Frontal cortex (tissue), 4 donors: ENCODE data around the gene RHBDL2. TPM values are rescaled to one million over a fixed set of nuclear protein-coding genes. Genes with fewer than 3 reads are reported as not detected.
A peak's percentile ranks its signal among the peaks of the same experiment; 100 is the strongest.
"Not testable (repeated sequence)": the region's sequence is repeated elsewhere in the genome, so short reads cannot be mapped to it uniquely, and the experiment has no call there.

Experiments used
- DNase-seq, 2 donors: peaks; one replicate each; pipeline ENCODE4 v3.0.0; 2012; ENCODE audit warnings: low spot score in 2 of 2
- FAIRE-seq: peaks from 2 replicates; lab custom pipeline; 2012; peaks lifted over from hg19 to GRCh38; lab: Jason Lieb, UNC
- total RNA-seq: library from RNA; depleted of rRNA; stranded (reverse); fragments of >200 nt; gene quantifications from one replicate; pipeline ENCODE4 v1.2.3, GENCODE V29; 2014
- donor health status: control.
- donor health status: control.
- donor health status: control.

Gene RHBDL2
- total RNA-seq, result 0.41 TPM

- FAIRE-seq (no peak), DNase-seq (peak; percentile 32 to 64)
Measured at GRCh38 chr1:38941527-38942019, at the start of gene RHBDL2. RHBDL2 (minus strand) TSS chr1:38941830; CDS start chr1:38919212, 22,618 bp downstream.

GRCh38 chr1:38990738-38991637 is 49.4 kb upstream of the RHBDL2 start, which contains the start of gene AKIRIN1:
AKIRIN1 (plus strand) TSS chr1:38991276; CDS start chr1:38991381, 105 bp downstream.
- FAIRE-seq, result no peak
- peak; percentile 99 for DNase-seq

- no peak for FAIRE-seq
Measured at GRCh38 chr1:38990386-38990737, 48.7 kb upstream of the RHBDL2 start.

GRCh38 chr1:38989979-38990378 is 48.3 kb upstream of the RHBDL2 start:
- no peak for FAIRE-seq
- DNase-seq, result no peak

More at GRCh38 chr1:38990386-38990737, 48.7 kb upstream of the RHBDL2 start:
- DNase-seq, result no peak

- FAIRE-seq, result not testable (repeated sequence)
Measured at GRCh38 chr1:38979380-38979779, 37.8 kb upstream of the RHBDL2 start.

GRCh38 chr1:38978245-38978542 is 36.6 kb upstream of the RHBDL2 start:
- not testable (repeated sequence) for DNase-seq

More at GRCh38 chr1:38979380-38979779, 37.8 kb upstream of the RHBDL2 start:
- not testable (repeated sequence) for DNase-seq

DNA sequence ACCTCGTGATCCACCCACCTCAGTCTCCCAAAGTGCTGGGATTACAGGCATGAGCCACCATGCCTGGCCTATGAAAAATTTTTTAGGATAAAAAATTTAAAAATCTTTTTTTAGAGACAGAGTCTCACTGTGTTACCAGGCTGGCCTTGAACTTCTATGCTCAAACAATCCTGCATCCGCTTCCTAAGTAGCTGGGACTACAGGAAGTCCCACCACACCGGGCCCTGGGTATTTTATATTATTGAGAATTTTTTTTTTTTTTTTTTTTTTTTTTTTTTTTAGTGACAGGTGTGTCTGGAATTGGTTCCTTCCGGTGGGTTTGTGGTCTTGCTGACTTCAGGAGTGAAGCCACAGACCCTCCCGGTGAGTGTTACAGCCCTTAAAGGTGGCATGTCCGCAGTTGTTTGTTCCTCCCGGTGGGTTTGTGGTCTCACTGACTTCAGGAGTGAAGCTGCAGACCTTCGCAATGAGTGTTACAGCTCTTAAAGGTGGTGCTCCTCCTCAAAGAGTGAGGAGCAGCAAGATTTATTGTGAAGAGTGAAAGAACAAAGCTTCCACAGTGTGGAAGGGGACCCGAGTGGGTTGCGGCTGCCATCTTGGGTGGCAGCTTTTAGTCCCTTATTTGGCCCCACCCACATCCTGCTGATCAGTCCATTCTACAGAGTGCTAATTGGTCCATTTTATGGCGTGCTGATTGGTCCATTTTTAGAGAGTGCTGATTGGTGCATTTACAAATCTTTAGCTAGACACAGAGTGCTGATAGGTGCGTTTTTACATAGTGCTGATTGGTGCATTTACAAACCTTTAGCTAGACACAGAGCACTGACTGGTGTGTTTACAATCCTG is 36.0 kb upstream of the RHBDL2 start:
- FAIRE-seq, DNase-seq: not testable (repeated sequence)

More at GRCh38 chr1:38978245-38978542, 36.6 kb upstream of the RHBDL2 start:
- FAIRE-seq, result not testable (repeated sequence)

DNA sequence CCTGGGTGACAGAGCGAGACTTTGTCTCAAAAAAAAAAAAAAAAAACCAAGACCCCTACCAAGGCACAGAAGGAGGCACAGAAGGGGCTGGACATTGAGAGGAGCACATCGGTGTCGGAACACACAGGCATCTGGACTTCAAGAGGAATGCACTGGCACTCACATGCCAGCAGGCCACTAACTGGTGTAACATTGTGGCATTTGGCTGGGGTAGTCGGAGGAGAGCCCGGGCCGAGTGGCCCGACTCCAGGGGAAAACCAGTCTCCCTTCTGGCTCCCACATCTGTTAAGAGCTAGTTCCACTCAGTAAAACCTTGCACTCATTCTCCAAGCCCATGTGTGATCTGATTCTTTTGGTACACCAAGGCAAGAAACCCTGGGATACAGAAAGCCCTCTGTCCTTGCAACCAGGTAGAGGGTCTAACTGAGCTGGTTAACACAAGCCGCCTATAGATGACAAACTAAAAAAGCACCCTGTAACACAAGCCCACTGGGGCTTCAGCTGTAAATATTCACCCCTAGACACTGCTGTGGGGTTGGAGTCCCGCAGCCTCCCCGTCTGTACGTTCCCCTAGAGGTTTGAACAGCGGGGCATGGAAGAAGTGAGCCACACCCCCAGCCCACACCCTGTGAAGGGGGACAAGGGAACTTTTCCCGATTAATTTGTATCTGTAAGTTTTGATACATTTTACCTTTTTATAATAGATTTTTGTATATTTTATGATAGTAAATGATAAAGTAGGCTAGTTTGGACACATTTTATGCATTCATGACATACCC is 32.2 kb upstream of the RHBDL2 start:
- FAIRE-seq (no peak), DNase-seq (no peak)

DNA sequence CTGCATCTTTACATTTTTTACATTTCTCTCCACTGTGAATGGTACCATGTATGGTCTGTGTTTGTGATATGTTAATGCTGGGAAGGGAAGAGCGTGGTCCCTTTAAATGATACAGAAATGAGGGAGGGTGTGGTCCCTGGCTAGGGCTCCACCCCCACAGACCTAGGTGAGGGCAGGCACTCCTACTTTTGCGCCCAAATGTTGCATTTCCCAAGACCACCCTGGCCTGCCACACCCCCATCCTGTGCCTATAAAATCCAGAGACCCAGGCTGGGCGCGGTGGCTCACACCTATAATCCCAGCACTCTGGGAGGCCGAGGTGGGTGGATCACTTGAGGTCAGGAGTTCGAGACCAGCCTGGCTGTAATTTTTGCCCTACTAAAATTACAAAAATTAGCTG is 31.5 kb upstream of the RHBDL2 start:
- FAIRE-seq, DNase-seq: not testable (repeated sequence)

DNA sequence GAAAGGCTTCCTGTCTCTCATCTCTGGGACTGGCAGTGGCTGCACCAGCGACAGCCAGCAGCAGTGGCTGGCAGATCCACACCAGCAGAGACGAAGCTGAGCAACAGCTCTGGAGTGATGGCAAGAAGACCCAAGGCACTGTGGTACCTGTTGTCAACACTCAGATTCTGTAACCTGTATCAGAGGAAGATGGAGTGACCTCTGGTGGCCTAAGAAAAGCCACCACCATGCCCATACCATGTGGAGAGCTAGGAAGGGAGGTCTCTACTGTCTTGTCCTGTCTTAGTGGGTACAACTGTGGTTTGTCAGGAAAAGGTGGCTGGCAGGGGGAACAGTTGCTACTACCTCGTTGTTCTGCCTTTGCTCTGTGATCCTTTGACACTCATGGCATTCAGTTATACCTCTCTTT is 22.5 kb upstream of the RHBDL2 start:
- no peak for DNase-seq
- FAIRE-seq, result no peak

DNA sequence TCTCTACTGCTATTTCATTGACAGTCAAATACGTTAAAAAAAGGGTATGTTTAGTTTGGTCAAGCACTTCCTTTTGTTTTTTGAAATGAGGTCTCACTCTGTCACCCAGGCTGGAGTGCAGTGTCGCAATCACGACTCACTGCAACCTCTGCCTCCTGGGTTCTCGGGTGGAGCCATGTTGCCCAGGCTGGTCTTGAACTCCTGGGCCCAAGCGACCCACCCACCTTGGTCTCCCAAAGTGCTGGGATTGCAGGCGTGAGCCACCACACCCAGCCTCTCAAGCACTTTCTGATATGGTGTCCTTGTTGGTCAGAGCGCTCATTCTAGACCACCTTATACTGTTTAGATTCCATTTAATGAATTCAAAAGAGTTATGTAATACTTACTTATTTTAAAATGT is 20.9 kb upstream of the RHBDL2 start:
- DNase-seq (no peak), FAIRE-seq (no peak)

- FAIRE-seq, result no peak
- no peak for DNase-seq
Measured at GRCh38 chr1:38962113-38962512, 20.5 kb upstream of the RHBDL2 start.

DNA sequence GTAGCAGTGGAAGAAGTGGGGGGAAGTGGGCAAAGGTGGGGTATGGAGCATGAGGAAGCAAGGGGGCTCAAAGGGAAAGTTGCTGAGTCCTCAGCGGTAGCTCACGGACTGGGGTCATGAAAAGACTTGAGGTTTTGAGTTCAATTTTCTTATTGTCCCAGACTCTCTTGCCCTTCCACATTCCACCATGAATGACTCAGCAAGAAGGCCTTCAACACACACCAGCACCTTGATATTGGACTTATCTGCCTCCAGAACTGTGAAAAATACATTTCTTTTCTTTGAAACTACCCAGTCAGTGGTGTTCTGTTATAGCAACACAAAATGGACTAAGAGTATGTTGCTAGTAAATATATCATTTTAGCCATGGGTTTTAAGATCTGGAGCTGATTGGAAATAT is 17.3 kb upstream of the RHBDL2 start:
- no peak for DNase-seq
- FAIRE-seq, result no peak

- no peak for DNase-seq
- no peak for FAIRE-seq
Measured at GRCh38 chr1:38953433-38953860, 11.8 kb upstream of the RHBDL2 start.

GRCh38 chr1:38950553-38950952 is 8.9 kb upstream of the RHBDL2 start:
- no peak for DNase-seq
- no peak for FAIRE-seq

DNA sequence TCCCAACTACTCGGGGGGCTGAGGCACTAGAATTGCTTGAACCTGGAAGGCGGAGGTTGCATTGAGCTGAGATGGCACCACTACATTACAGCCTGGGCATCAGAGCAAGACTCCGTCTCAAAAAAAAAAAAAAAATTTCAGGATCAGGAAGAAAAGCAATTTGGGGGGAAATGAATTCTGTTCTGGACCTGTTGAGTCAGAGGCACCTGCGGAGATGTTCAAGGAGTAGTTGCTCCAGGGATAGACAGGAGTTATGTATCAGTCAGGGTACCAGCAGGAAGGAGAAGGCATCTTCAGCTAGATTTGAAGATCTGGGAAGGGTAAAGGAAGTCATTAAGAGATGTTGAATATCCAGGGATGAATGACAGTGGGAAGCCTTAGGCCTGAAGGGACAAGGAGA is 2.9 kb upstream of the RHBDL2 start:
- DNase-seq, result no peak
- no peak for FAIRE-seq

- FAIRE-seq (no peak), DNase-seq (no peak)
Measured at GRCh38 chr1:38942664-38943428, 1.2 kb upstream of the RHBDL2 start.

DNA sequence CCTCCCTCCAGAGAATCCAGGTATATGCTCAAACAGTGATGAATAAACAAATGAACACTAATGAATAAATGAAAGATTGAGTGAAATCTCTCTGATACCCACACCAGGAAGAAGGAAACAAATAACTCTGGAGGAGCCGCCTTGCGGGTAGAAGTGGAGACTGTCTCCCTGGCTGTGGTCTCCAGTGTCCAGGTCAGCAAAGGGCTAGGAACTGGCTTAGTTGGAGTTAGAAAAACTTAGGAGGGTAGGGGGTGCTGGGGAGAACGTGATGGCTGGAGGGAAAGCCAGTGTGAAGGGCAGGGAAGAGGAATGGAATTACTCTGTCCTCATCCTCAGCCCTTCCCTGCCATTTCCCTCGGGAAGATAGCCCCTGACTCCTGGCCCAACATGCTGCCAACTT is 537 bp downstream of the RHBDL2 start:
- FAIRE-seq, result no peak
- DNase-seq, result no peak
